Endodermal cell (in vitro differentiated cells): ENCODE results near the gene NAA40. TPM values are rescaled to one million over a fixed set of nuclear protein-coding genes. Genes with fewer than 3 reads are reported as not detected.

ENCODE experiments used
- DNase-seq: peaks from one replicate; pipeline ENCODE4 v3.0.0-alpha.2; 2017
- H3K27ac ChIP-seq: 2 replicates; pipeline ENCODE4 v1.5.1; 2013; ENCODE audit warnings: mild to moderate bottlenecking, low read depth, low read length, moderate library complexity
- H3K27me3 ChIP-seq: 2 replicates; pipeline ENCODE4 v1.6.1; 2013; ENCODE audit warnings: mild to moderate bottlenecking, low read length, moderate library complexity; ENCODE audit not compliant: insufficient read depth, control insufficient read depth, poor library complexity, severe bottlenecking
- H3K36me3 ChIP-seq: 2 replicates; pipeline ENCODE4 v1.7.0; 2013; ENCODE audit warnings: mild to moderate bottlenecking, low read length, moderate library complexity; ENCODE audit not compliant: control insufficient read depth, insufficient read depth
- H3K4me1 ChIP-seq: one replicate; pipeline ENCODE4 v1.7.0; 2013; ENCODE audit warnings: low read length; ENCODE audit not compliant: control insufficient read depth, insufficient read depth
- H3K4me3 ChIP-seq: 2 replicates; pipeline ENCODE4 v1.5.1; 2013; ENCODE audit warnings: mild to moderate bottlenecking, low read length, moderate library complexity
- H3K9ac ChIP-seq: 2 replicates; pipeline ENCODE4 v1.6.1; 2013; ENCODE audit warnings: mild to moderate bottlenecking, low read length, moderate library complexity; ENCODE audit not compliant: poor library complexity, severe bottlenecking; ENCODE audit errors: extremely low read depth
- H3K9me3 ChIP-seq: 2 replicates; pipeline ENCODE4 v1.6.1; 2013; ENCODE audit warnings: mild to moderate bottlenecking, low read length, moderate library complexity; ENCODE audit not compliant: control insufficient read depth
- H3K27ac Mint-ChIP-seq: 2 replicates; pipeline ENCODE4 v1.8.0; 2020; ENCODE audit warnings: mixed read lengths
- H3K27me3 Mint-ChIP-seq: 2 replicates; pipeline ENCODE4 v1.8.0; 2021; ENCODE audit warnings: mild to moderate bottlenecking, mixed read lengths; ENCODE audit not compliant: insufficient read depth
- H3K36me3 Mint-ChIP-seq: 2 replicates; pipeline ENCODE4 v1.8.0; 2020; ENCODE audit warnings: low read depth, mixed read lengths
- H3K4me1 Mint-ChIP-seq: 2 replicates; pipeline ENCODE4 v1.8.0; 2020; ENCODE audit warnings: mixed read lengths
- H3K4me3 Mint-ChIP-seq: 2 replicates; pipeline ENCODE4 v1.8.0; 2020; ENCODE audit warnings: mild to moderate bottlenecking, moderate library complexity, mixed read lengths
- H3K9me3 Mint-ChIP-seq: 2 replicates; pipeline ENCODE4 v1.8.0; 2020; ENCODE audit warnings: mild to moderate bottlenecking, mixed read lengths
- CTCF ChIP-seq: fragments of 200-600 bp; sonication (generic); conservative IDR thresholded peaks from 2 replicates; pipeline ENCODE4 v1.5.0; 2021; ENCODE audit warnings: antibody characterized with exemption, mild to moderate bottlenecking
- WGBS, 2 experiments: methylation state at CpG; one replicate each; pipeline versions ENCODE4 v1.1.5 to v1.1.7; 2013; ENCODE audit warnings: missing lambda C conversion rate in 2 of 2, mixed read lengths in 1 of 2; ENCODE audit not compliant: insufficient coverage in 1 of 2, insufficient read length in 1 of 2; 5-methylcytosine and 5-hydroxymethylcytosine counted together
- total RNA-seq, 2 donors: library from RNA; stranded (reverse); fragmentation: NEBNext Ultra II Directional in 1 of 2; extraction: Animal tissue kit (Norgen Biotek cat#: 25700) in 1 of 2; gene quantifications; 2 replicates in 1 of 2; 3 replicates in 1 of 2; pipeline ENCODE4 v1.2.1, GENCODE V29; 2021

The NAA40 gene
- total RNA-seq, 2 donors from 2014 or later, result 47.2 to 53.5 TPM

- Histone ChIP-seq H3K4me3 (no peak overlapping the region), H3K9ac (no peak overlapping the region), H3K9me3 (no peaks in the 10 kb centered on the region), H3K27me3 (no peaks in the 10 kb centered on the region), H3K36me3 (no peaks in the 10 kb centered on the region), H3K27ac (peak overlapping the region; percentile 99), H3K4me1 (peaks cover 5% of the 10 kb centered on the region)
- DNase-seq, result peak; percentile 92
- no peak for TF ChIP-seq CTCF
- Mint-ChIP-seq H3K4me3 (peak overlapping the region; percentile 80), H3K9me3 (no peaks in the 10 kb centered on the region), H3K27ac (peak overlapping the region; percentile 85), H3K4me1 (peaks cover 20% of the 10 kb centered on the region), H3K36me3 (no peaks in the 10 kb centered on the region), H3K27me3 (peaks cover 17% of the 10 kb centered on the region)
- WGBS, 2 experiments, result 23% methylated on average over 23 to 40 of the region's 41 CpGs
Measured at GRCh38 chr11:63919267-63920125, 19.3 kb upstream of the NAA40 start.

GRCh38 chr11:63920126-63920938 lies 18.5 kb upstream of the NAA40 start:
- H3K27ac ChIP-seq, result peak overlapping the region; percentile 99
- Mint-ChIP-seq H3K4me3 (peak overlapping the region; percentile 80), H3K4me1 (peaks cover 17% of the 10 kb centered on the region), H3K27me3 (peaks cover 23% of the 10 kb centered on the region), H3K9me3 (no peaks in the 10 kb centered on the region), H3K36me3 (no peaks in the 10 kb centered on the region), H3K27ac (peak overlapping the region; percentile 85)
- no peak overlapping the region for H3K4me3 ChIP-seq
- H3K27me3 ChIP-seq, result no peaks in the 10 kb centered on the region
- H3K36me3 ChIP-seq, result no peaks in the 10 kb centered on the region
- no peaks in the 10 kb centered on the region for H3K9me3 ChIP-seq
- no peak overlapping the region for H3K9ac ChIP-seq
- no peaks in the 10 kb centered on the region for H3K4me1 ChIP-seq
- TF ChIP-seq CTCF, result no peak
- peak; percentile 92 for DNase-seq
- 36 to 42% methylated on average over 4 to 22 of the region's 22 CpGs for WGBS, 2 experiments

- Mint-ChIP-seq H3K27ac (peak overlapping the region; percentile 68), H3K9me3 (no peaks in the 10 kb centered on the region), H3K36me3 (no peaks in the 10 kb centered on the region), H3K4me1 (peaks cover 17% of the 10 kb centered on the region), H3K27me3 (peaks cover 23% of the 10 kb centered on the region), H3K4me3 (peak overlapping the region; percentile 80)
- Histone ChIP-seq H3K9me3 (no peaks in the 10 kb centered on the region), H3K4me3 (no peak overlapping the region), H3K27me3 (no peaks in the 10 kb centered on the region), H3K4me1 (no peaks in the 10 kb centered on the region), H3K27ac (peak overlapping the region; percentile 70), H3K9ac (no peak overlapping the region), H3K36me3 (no peaks in the 10 kb centered on the region)
- peak; percentile 91 for TF ChIP-seq CTCF
- WGBS, 2 experiments, result 40 to 46% methylated on average over 12 to 14 of the region's 14 CpGs
- peak; percentile 92 for DNase-seq
Measured at GRCh38 chr11:63920939-63921417, 17.8 kb upstream of the NAA40 start.
